Measurements from ENCODE around the gene BAZ1B. TPM values are rescaled to one million over a fixed set of nuclear protein-coding genes. Genes with fewer than 3 reads are reported as not detected.

BAZ1B gene
- total and polyA plus RNA-seq, 9 of the 15 experiments (the other 6 are each of a cell fraction or from before 2014, with no cell fraction given), result 15.0 to 134 (median 79.5) TPM

- Histone ChIP-seq H3K9ac (ENCODE audit: insufficient read depth in 1 of 2, low read depth in 2 of 2, low read length in 2 of 2) (no peak overlapping the region), H3K9me3 (replicated peaks; ENCODE audit: control insufficient read depth, insufficient read depth, low read depth, low read length) (no peaks in the 10 kb centered on the region), H2AFZ (ENCODE audit: low read depth, low read length) (no peak overlapping the region), H3K27me3 (ENCODE audit: control insufficient read depth in 2 of 2, insufficient read depth in 2 of 2, low read length in 2 of 2) (no peaks in the 10 kb centered on the region), H4K20me1 (replicated peaks; ENCODE audit: control insufficient read depth, insufficient read depth, low read length) (no peaks in the 10 kb centered on the region; the same call in 1 of the 2 replicates), H3K79me2 (ENCODE audit: control insufficient read depth, insufficient read depth, low read length) (no peaks in the 10 kb centered on the region), H3K4me2 (ENCODE audit: insufficient read depth, low read length) (no peak overlapping the region), H3K9me1 (ENCODE audit: control insufficient read depth, insufficient read depth, low read length) (no peaks in the 10 kb centered on the region), H3K4me1 (replicated peaks in 1 of 2; ENCODE audit: control insufficient read depth in 2 of 2, insufficient read depth in 2 of 2, low read length in 2 of 2) (peaks cover 0 to 10% of the 10 kb centered on the region in 2 experiments; a peak in 2 of 5 replicates), H3K27ac (ENCODE audit: extremely low read depth, low read depth, low read length) (no peak overlapping the region), H3K36me3 (ENCODE audit: control insufficient read depth, insufficient read depth, low read length) (peaks cover 21% of the 10 kb centered on the region; the same call in 2 of the 3 replicates), H3K4me3 (no peak overlapping the region)
- ChIA-PET CTCF (ENCODE audit: low intra/inter-chr PET ratio) (no interaction called here), POLR2A (interaction anchor here (1.4 to 4.0 kb wide), 2 partner anchors 10 to 11 kb away, joined by 8 to 19 read pairs; partner anchors contain the start of gene BAZ1B)
- 85% methylated on average over 6 of the region's 6 CpGs for WGBS (ENCODE audit: insufficient coverage, low coverage, missing lambda C conversion rate)
- intact Hi-C loops (cut with micrococcal nuclease), result no loop called here
- FAIRE-seq (no peak), DNase-seq (ENCODE audit: extremely low read depth in 1 of 4, low spot score in 3 of 4) (no peak), ATAC-seq (no peak)
- BruUV-seq (replicated peaks), result no TSS peak
- in situ Hi-C loops (cut with MboI), result no loop called here
- TF ChIP-seq SP1 (CRISPR knock-in tag; IDR thresholded peaks at IDR 0.05) (no peak), E4F1 (CRISPR knock-in tag; IDR thresholded peaks at IDR 0.05; ENCODE audit: borderline replicate concordance) (no peak), ATF3 (IDR thresholded peaks at IDR 0.05) (no peak), ATF3 (CRISPR knock-in tag; conservative IDR thresholded peaks at IDR 0.05) (no peak), PHF20 (IDR thresholded peaks at IDR 0.05; ENCODE audit: partially characterized antibody) (no peak), ATF4 (CRISPR knock-in tag; IDR thresholded peaks at IDR 0.05) (no peak), HLTF (IDR thresholded peaks at IDR 0.05) (no peak), ZNF165 (CRISPR knock-in tag; IDR thresholded peaks at IDR 0.05; ENCODE audit: borderline replicate concordance) (no peak), CUX1 (CRISPR knock-in tag; IDR thresholded peaks at IDR 0.05) (no peak), MBD1 (CRISPR knock-in tag; IDR thresholded peaks at IDR 0.05) (no peak), SRSF3 (IDR thresholded peaks at IDR 0.05; ENCODE audit: insufficient read depth, low read length) (no peak), ARHGAP35 (IDR thresholded peaks at IDR 0.05; ENCODE audit: partially characterized antibody) (no peak)
Observed at GRCh38 chr7:73532224-73532623, 10.1 kb upstream of the BAZ1B start.
